ENCODE measurements around the gene CDH11. TPM values are rescaled to one million over a fixed set of nuclear protein-coding genes. Genes with fewer than 3 reads are reported as not detected.
A peak's percentile ranks its signal among the peaks of the same experiment; 100 is the strongest.

The CDH11 gene
- total RNA-seq, 2 experiments from 2014 or later, result not detected

DNA sequence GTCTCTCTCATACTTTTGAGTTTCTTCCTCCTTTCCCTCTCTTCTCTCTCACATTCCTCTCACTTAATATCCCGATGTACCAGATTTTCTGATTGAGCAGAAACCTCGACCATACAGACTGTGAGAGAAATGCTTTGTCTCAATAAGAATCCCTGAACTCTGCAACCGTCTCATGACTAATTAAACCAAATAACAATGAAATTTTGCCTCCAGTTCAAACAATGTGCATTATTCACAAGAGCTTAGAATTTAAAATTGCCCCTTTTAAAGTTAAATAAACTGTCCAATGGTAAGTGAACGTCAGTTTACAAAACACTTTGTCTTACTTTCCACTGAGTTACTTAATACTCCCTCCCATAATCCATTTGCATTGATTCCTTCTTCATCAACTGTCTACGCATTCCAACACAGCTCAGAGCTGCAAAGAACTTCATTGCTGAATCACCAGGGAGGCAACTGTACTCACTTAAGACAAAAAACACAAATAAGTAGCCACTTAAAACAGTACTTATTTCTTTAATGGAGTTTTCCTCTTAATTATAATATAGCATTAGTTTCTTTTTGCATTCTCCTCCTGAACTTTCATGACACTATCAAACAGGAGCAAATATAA lies 4.9 kb downstream of the CDH11 start:
- BruUV-seq (replicated peaks), result no TSS peak
- CTCF ChIA-PET (ENCODE audit: unreplicated experiment), result no interaction called here

GRCh38 chr16:65116216-65116615 lies 5.6 kb downstream of the CDH11 start:
- DNase-seq (ENCODE audit: low spot score), result no peak
- no peaks in the 10 kb centered on the region for H3K9me3 ChIP-seq (ENCODE audit: low read length)
- no TSS peak for BruUV-seq (replicated peaks)
- H3K79me2 ChIP-seq (ENCODE audit: insufficient read depth, low read depth, low read length), result no peaks in the 10 kb centered on the region
- ChIA-PET POLR2A (no interaction called here), CTCF (ENCODE audit: unreplicated experiment) (no interaction called here)
- peak overlapping the region; percentile 36 for H2AFZ ChIP-seq (ENCODE audit: low read length)
- H4K20me1 ChIP-seq (ENCODE audit: insufficient read depth, low read length), result no peaks in the 10 kb centered on the region
- no peak overlapping the region for H3K4me2 ChIP-seq (ENCODE audit: low read length)
- H3K36me3 ChIP-seq (ENCODE audit: insufficient read depth, low read length), result no peaks in the 10 kb centered on the region
- peaks cover 9% of the 10 kb centered on the region for H3K4me1 ChIP-seq (ENCODE audit: insufficient read depth, low read length, poor library complexity, severe bottlenecking)
- H3K9me2 ChIP-seq (ENCODE audit: insufficient read depth, low read length), result no peaks in the 10 kb centered on the region
- intact Hi-C loops (cut with micrococcal nuclease; ENCODE audit: unreplicated experiment), result no loop called here
- TF ChIP-seq EZH2phosphoT487 (IDR thresholded peaks at IDR 0.05; ENCODE audit: borderline replicate concordance, low read depth, low read length), result no peak
- TF ChIP-seq, protein P1, sequence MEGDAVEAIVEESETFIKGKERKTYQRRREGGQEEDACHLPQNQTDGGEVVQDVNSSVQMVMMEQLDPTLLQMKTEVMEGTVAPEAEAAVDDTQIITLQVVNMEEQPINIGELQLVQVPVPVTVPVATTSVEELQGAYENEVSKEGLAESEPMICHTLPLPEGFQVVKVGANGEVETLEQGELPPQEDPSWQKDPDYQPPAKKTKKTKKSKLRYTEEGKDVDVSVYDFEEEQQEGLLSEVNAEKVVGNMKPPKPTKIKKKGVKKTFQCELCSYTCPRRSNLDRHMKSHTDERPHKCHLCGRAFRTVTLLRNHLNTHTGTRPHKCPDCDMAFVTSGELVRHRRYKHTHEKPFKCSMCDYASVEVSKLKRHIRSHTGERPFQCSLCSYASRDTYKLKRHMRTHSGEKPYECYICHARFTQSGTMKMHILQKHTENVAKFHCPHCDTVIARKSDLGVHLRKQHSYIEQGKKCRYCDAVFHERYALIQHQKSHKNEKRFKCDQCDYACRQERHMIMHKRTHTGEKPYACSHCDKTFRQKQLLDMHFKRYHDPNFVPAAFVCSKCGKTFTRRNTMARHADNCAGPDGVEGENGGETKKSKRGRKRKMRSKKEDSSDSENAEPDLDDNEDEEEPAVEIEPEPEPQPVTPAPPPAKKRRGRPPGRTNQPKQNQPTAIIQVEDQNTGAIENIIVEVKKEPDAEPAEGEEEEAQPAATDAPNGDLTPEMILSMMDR (conservative IDR thresholded peaks at IDR 0.05; ENCODE audit: low read length), result no peak
- H3K4me3 ChIP-seq (ENCODE audit: low read depth, low read length, poor library complexity, severe bottlenecking), result no peak overlapping the region
- no peak overlapping the region for H3K27ac ChIP-seq (ENCODE audit: low read depth, low read length, poor library complexity, severe bottlenecking)

More for the DNA sequence above, 4.9 kb downstream of the CDH11 start:
- no peak for DNase-seq (ENCODE audit: low spot score)
- no peaks in the 10 kb centered on the region for H3K9me3 ChIP-seq (ENCODE audit: low read length)
- peak overlapping the region; percentile 36; the same call in 1 of the 2 replicates for H2AFZ ChIP-seq (ENCODE audit: low read length)
- no peak overlapping the region for H3K4me3 ChIP-seq (ENCODE audit: low read depth, low read length, poor library complexity, severe bottlenecking)
- intact Hi-C loops (cut with micrococcal nuclease; ENCODE audit: unreplicated experiment), result no loop called here
- no peak overlapping the region for H3K27ac ChIP-seq (ENCODE audit: low read depth, low read length, poor library complexity, severe bottlenecking)
- TF ChIP-seq EZH2phosphoT487 (IDR thresholded peaks at IDR 0.05; ENCODE audit: borderline replicate concordance, low read depth, low read length), result no peak
- TF ChIP-seq, protein P1 (conservative IDR thresholded peaks at IDR 0.05; ENCODE audit: low read length), result no peak
- H3K4me1 ChIP-seq (ENCODE audit: insufficient read depth, low read length, poor library complexity, severe bottlenecking), result peaks cover 9% of the 10 kb centered on the region
- POLR2A ChIA-PET, result no interaction called here
- no peaks in the 10 kb centered on the region for H3K79me2 ChIP-seq (ENCODE audit: insufficient read depth, low read depth, low read length)
- no peaks in the 10 kb centered on the region for H4K20me1 ChIP-seq (ENCODE audit: insufficient read depth, low read length)
- no peak overlapping the region for H3K4me2 ChIP-seq (ENCODE audit: low read length)
- H3K36me3 ChIP-seq (ENCODE audit: insufficient read depth, low read length), result no peaks in the 10 kb centered on the region
- no peaks in the 10 kb centered on the region for H3K9me2 ChIP-seq (ENCODE audit: insufficient read depth, low read length)

DNA sequence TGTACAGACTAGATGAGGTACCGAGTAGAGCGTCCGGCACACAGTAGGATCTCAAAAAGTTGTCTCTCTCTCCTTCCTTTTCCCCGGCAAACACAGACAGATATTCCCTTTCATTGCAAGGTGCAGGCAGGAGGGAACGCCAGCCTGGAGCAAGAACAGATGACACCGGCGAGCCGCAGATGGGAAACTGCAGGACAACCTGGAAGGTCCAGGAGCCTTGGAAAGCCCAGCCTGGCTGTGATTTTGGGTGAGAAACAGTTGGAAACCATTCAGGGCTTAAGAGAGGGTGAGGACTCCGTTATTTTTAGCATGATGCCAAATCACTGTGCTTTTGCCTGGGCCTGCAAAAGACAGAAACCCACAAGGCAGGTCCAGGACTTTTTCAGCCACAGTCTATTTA lies 7.3 kb downstream of the CDH11 start:
- no peaks in the 10 kb centered on the region for H4K20me1 ChIP-seq (ENCODE audit: insufficient read depth, low read length)
- no peaks in the 10 kb centered on the region for H3K9me3 ChIP-seq (ENCODE audit: low read length)
- H3K4me2 ChIP-seq (ENCODE audit: low read length), result no peak overlapping the region
- ChIA-PET CTCF (ENCODE audit: unreplicated experiment) (no interaction called here), POLR2A (interaction anchor here (0.7 kb wide), 1 partner anchor 156 kb away, joined by 4 read pairs; no protein-coding TSS in a partner anchor)
- TF ChIP-seq EZH2phosphoT487 (IDR thresholded peaks at IDR 0.05; ENCODE audit: borderline replicate concordance, low read depth, low read length), result no peak
- TF ChIP-seq, protein P1 (conservative IDR thresholded peaks at IDR 0.05; ENCODE audit: low read length), result no peak
- BruUV-seq (replicated peaks), result no TSS peak
- H3K27ac ChIP-seq (ENCODE audit: low read depth, low read length, poor library complexity, severe bottlenecking), result no peak overlapping the region
- H3K9me2 ChIP-seq (ENCODE audit: insufficient read depth, low read length), result no peaks in the 10 kb centered on the region
- no peak for DNase-seq (ENCODE audit: low spot score)
- no peaks in the 10 kb centered on the region for H3K79me2 ChIP-seq (ENCODE audit: insufficient read depth, low read depth, low read length)
- no peak overlapping the region for H2AFZ ChIP-seq (ENCODE audit: low read length)
- intact Hi-C loops (cut with micrococcal nuclease; ENCODE audit: unreplicated experiment), result no loop called here
- H3K36me3 ChIP-seq (ENCODE audit: insufficient read depth, low read length), result no peaks in the 10 kb centered on the region
- peaks cover 9% of the 10 kb centered on the region for H3K4me1 ChIP-seq (ENCODE audit: insufficient read depth, low read length, poor library complexity, severe bottlenecking)
- H3K4me3 ChIP-seq (ENCODE audit: low read depth, low read length, poor library complexity, severe bottlenecking), result no peak overlapping the region

Data from OCI-LY7 (cell line).